ENCODE data around the gene MYO18A.

The MYO18A gene

DNA sequence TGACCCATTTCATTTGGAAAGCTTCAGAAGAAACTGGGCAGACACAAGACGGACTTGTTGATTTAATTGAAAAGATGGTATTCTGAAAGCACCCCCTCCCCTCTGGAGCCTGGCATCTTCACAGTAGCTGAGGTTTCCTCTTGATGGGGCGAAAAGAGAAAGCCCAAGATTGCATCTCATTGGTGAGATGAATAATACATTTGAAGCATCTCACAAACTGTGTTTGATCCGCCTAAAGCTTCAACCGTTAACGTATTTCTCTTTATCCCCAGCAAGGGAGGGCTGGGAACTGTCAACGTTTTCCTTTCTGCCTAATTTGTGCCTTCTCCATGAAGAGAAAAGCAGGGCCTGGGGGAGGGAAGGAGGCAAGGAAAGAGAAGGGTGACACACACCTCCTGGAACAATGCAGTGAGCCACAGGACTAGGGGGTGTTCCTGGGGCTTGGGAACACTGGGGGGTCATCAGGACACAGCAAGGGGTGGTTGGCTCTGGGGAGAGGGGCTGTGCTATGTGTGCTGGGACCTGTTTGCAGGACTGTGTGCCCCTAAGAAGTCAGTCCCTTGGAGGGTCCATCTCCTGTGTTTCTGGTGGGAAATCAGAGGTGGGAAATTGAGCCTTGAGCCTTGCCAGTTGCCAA lies 155.8 kb downstream of the MYO18A start:
- DNase-seq (ENCODE audit: low spot score): no peak

DNA sequence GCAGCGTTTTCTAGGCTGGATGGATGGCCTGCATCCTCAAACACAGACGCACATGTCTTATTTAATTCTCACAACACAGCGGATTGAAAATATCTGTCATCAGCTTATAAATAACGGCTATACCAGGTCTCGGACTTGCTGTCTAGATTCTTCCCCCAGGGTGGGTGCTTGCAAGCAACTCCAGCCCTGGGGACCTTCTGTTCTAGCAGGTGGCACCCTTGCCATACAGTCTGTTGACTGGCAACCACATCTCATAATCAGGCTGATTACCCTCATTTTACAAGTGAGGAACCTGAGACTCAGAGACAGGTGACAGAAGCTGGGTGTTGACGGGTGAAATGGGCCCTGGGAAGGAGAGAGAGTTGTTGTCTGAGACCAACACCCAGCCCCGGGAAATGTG lies 158.1 kb downstream of the MYO18A start:
- no peak for DNase-seq (ENCODE audit: low spot score)

DNA sequence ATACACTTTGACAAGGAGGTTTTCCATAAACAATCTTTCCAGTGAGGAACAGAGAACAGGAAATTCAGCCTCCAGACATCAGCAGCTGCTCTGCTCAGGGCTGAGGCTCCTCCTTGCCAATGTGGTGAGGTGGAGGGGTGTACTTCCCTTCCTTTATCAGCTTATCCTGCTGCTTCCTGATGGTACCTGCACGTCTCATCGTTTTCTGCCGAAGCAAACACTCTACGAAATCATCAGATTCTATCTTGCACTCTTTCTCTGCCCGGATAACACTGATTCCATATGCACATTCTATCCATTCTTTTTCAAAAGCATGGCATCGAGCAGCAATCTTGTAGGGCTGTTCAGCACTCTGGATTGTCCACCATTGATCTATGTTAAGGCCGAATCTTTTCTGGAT lies 159.0 kb downstream of the MYO18A start:
- no peak for DNase-seq (ENCODE audit: low spot score)

All from CD4-positive, alpha-beta T cell treated with Interleukin-15 for 4 hours (primary cell).